NCI-H2196 treated with DMSO at 0.1 percent for 48 hours (cell line): ENCODE results near the gene CACNA2D2.

ENCODE experiments used
- DNase-seq: peaks from one replicate; lab custom pipeline; 2025; ENCODE audit not compliant: unreplicated experiment; lab: John Stamatoyannopoulos, UW

The CACNA2D2 gene

GRCh38 chr3:50353245-50354004 lies 150.0 kb downstream of the CACNA2D2 start:
- no peak for DNase-seq

- DNase-seq, result no peak
These were observed 150.7 kb downstream of the CACNA2D2 start for GRCh38 chr3:50352781-50353180.

- no peak for DNase-seq
These were observed 152.1 kb downstream of the CACNA2D2 start for GRCh38 chr3:50351323-50351697.

GRCh38 chr3:50350527-50351322 lies 152.7 kb downstream of the CACNA2D2 start, which contains the start of the genes CYB561D2 and NPRL2:
Gene CYB561D2 (plus strand): TSS chr3:50350862. CDS start chr3:50351434, 572 bp downstream.
Gene NPRL2 (minus strand): TSS chr3:50350775. CDS start chr3:50350652, 123 bp downstream.
- DNase-seq, result peak; percentile 66

- DNase-seq, result no peak
These were observed 153.3 kb downstream of the CACNA2D2 start for GRCh38 chr3:50350213-50350526.

GRCh38 chr3:50347187-50347813 lies 156.1 kb downstream of the CACNA2D2 start:
- no peak for DNase-seq

GRCh38 chr3:50345586-50346234 lies 157.7 kb downstream of the CACNA2D2 start, which contains the start of gene ZMYND10:
Gene ZMYND10 (minus strand): TSS chr3:50345732. CDS start chr3:50345579, 153 bp downstream.
- DNase-seq, result no peak

- DNase-seq, result no peak
These were observed 158.4 kb downstream of the CACNA2D2 start for GRCh38 chr3:50345008-50345407.

- no peak for DNase-seq
These were observed 160.4 kb downstream of the CACNA2D2 start for GRCh38 chr3:50342813-50343633.

GRCh38 chr3:50341996-50342650 lies 161.3 kb downstream of the CACNA2D2 start:
- DNase-seq, result no peak

- DNase-seq, result no peak
These were observed 161.9 kb downstream of the CACNA2D2 start for GRCh38 chr3:50341537-50341936.

GRCh38 chr3:50340448-50341329 lies 162.7 kb downstream of the CACNA2D2 start, which contains the start of gene RASSF1:
Gene RASSF1 (minus strand): TSS chr3:50340836. CDS start chr3:50340805, 31 bp downstream.
- DNase-seq, result no peak

GRCh38 chr3:50340147-50340447 lies 163.3 kb downstream of the CACNA2D2 start:
- no peak for DNase-seq

- no peak for DNase-seq
These were observed 163.8 kb downstream of the CACNA2D2 start for GRCh38 chr3:50339485-50340146.

GRCh38 chr3:50338965-50339364 lies 164.5 kb downstream of the CACNA2D2 start:
- no peak for DNase-seq

- DNase-seq, result peak; percentile 89
These were observed 166.1 kb downstream of the CACNA2D2 start for GRCh38 chr3:50337175-50337861.

- DNase-seq, result no peak
These were observed 166.8 kb downstream of the CACNA2D2 start for GRCh38 chr3:50336452-50337174.
